KMS-11 (cell line): ENCODE measurements around the gene RAB34.

Experiments
- H2AFZ ChIP-seq: fragments of 200-600 bp; sonication (generic); 2 replicates; pipeline ENCODE4 v1.6.1; 2016; ENCODE audit warnings: antibody characterized with exemption, mixed run types, low read depth
- H3K27ac ChIP-seq: fragments of 200-600 bp; sonication (generic); 2 replicates; pipeline ENCODE4 v1.6.1; 2016; ENCODE audit warnings: mild to moderate bottlenecking, mixed run types
- H3K27me3 ChIP-seq: fragments of 200-600 bp; sonication (generic); 2 replicates; pipeline ENCODE4 v1.6.1; 2017; ENCODE audit warnings: mild to moderate bottlenecking, low read depth, mixed run types, moderate library complexity; ENCODE audit not compliant: insufficient read depth
- H3K36me3 ChIP-seq: fragments of 200-600 bp; sonication (generic); 2 replicates; pipeline ENCODE4 v1.6.1; 2017; ENCODE audit warnings: mild to moderate bottlenecking, mixed run types; ENCODE audit not compliant: insufficient read depth
- H3K4me1 ChIP-seq: fragments of 200-600 bp; sonication (generic); 2 replicates; pipeline ENCODE4 v1.6.1; 2016; ENCODE audit warnings: mild to moderate bottlenecking, low read depth, mixed run types; ENCODE audit not compliant: poor library complexity, severe bottlenecking
- H3K4me2 ChIP-seq: fragments of 200-600 bp; sonication (generic); 2 replicates; pipeline ENCODE4 v1.7.0; 2016; ENCODE audit warnings: mild to moderate bottlenecking, mixed run types
- H3K4me3 ChIP-seq: fragments of 200-600 bp; sonication (generic); IDR thresholded peaks from 2 replicates; pipeline ENCODE4 v1.6.1; 2017; ENCODE audit warnings: low read depth, low read length, mixed read lengths; ENCODE audit not compliant: insufficient read depth
- H3K79me2 ChIP-seq: fragments of 200-600 bp; sonication (generic); 2 replicates; pipeline ENCODE4 v1.6.1; 2016; ENCODE audit warnings: low read depth, mixed run types; ENCODE audit not compliant: insufficient read depth
- H3K9ac ChIP-seq: fragments of 200-600 bp; sonication (generic); 2 replicates; pipeline ENCODE4 v1.6.1; 2016; ENCODE audit warnings: mild to moderate bottlenecking, mixed run types
- H4K20me1 ChIP-seq: fragments of 200-600 bp; sonication (generic); 2 replicates; pipeline ENCODE4 v1.6.1; 2016; ENCODE audit warnings: mild to moderate bottlenecking, mixed run types; ENCODE audit not compliant: insufficient read depth
- CTCF ChIP-seq: fragments of 200-600 bp; sonication (generic); conservative IDR thresholded peaks from 2 replicates; pipeline ENCODE4 v1.6.1; 2017; ENCODE audit warnings: low read depth, mild to moderate bottlenecking, antibody characterized with exemption, low read length, moderate library complexity, mixed read lengths

The RAB34 gene

GRCh38 chr17:28689011-28689410 is 28.7 kb downstream of the RAB34 start:
- no peaks in the 10 kb centered on the region for H3K4me1 ChIP-seq
- H3K27me3 ChIP-seq, result no peaks in the 10 kb centered on the region
- no peak for TF ChIP-seq CTCF
- no peaks in the 10 kb centered on the region for H3K79me2 ChIP-seq
- peaks cover 41% of the 10 kb centered on the region; the same call in 1 of the 2 replicates for H3K36me3 ChIP-seq
- H3K4me3 ChIP-seq, result no peak overlapping the region
- no peak overlapping the region for H3K4me2 ChIP-seq
- H4K20me1 ChIP-seq, result no peaks in the 10 kb centered on the region
- no peak overlapping the region for H2AFZ ChIP-seq
- H3K9ac ChIP-seq, result no peak overlapping the region
- no peak overlapping the region for H3K27ac ChIP-seq

- Histone ChIP-seq H3K27me3 (no peaks in the 10 kb centered on the region), H3K79me2 (no peaks in the 10 kb centered on the region), H3K36me3 (peaks cover 41% of the 10 kb centered on the region; the same call in 1 of the 2 replicates), H3K4me3 (no peak overlapping the region), H3K4me1 (no peaks in the 10 kb centered on the region), H4K20me1 (no peaks in the 10 kb centered on the region), H3K9ac (no peak overlapping the region), H2AFZ (no peak overlapping the region), H3K27ac (no peak overlapping the region), H3K4me2 (no peak overlapping the region)
- no peak for TF ChIP-seq CTCF
Observed at GRCh38 chr17:28688481-28688880, 29.2 kb downstream of the RAB34 start.

- no peak overlapping the region for H3K27ac ChIP-seq
- no peak overlapping the region for H3K9ac ChIP-seq
- H3K4me1 ChIP-seq, result no peaks in the 10 kb centered on the region
- H2AFZ ChIP-seq, result no peak overlapping the region
- no peaks in the 10 kb centered on the region for H4K20me1 ChIP-seq
- no peak overlapping the region for H3K4me3 ChIP-seq
- H3K27me3 ChIP-seq, result no peaks in the 10 kb centered on the region
- no peak for TF ChIP-seq CTCF
- no peak overlapping the region for H3K4me2 ChIP-seq
- H3K36me3 ChIP-seq, result peaks cover 49% of the 10 kb centered on the region; the same call in 1 of the 2 replicates
- no peaks in the 10 kb centered on the region for H3K79me2 ChIP-seq
Observed at GRCh38 chr17:28686296-28686695, 31.4 kb downstream of the RAB34 start.

GRCh38 chr17:28685366-28685765 is 32.3 kb downstream of the RAB34 start:
- Histone ChIP-seq H3K79me2 (no peaks in the 10 kb centered on the region), H3K27me3 (no peaks in the 10 kb centered on the region), H3K36me3 (peaks cover 42% of the 10 kb centered on the region; the same call in 1 of the 2 replicates), H4K20me1 (no peaks in the 10 kb centered on the region), H3K9ac (no peak overlapping the region), H3K4me2 (no peak overlapping the region), H3K4me1 (no peaks in the 10 kb centered on the region), H3K4me3 (no peak overlapping the region), H3K27ac (no peak overlapping the region), H2AFZ (no peak overlapping the region)
- TF ChIP-seq CTCF, result no peak
